RPMI7951 (cell line): ENCODE data around the gene ETS2. TPM values are rescaled to one million over a fixed set of nuclear protein-coding genes. Genes with fewer than 3 reads are reported as not detected.
A peak's percentile ranks its signal among the peaks of the same experiment; 100 is the strongest.

Experiments
- DNase-seq: peaks from one replicate; pipeline ENCODE4 v3.0.0-alpha.2; 2012; ENCODE audit warnings: low read depth
- total RNA-seq: library from RNA; depleted of rRNA; stranded (reverse); fragments of >200 nt; shearing (Covaris generic); gene quantifications from 2 replicates; pipeline ENCODE4 v1.2.3, GENCODE V29; 2014; rRNA removed

Gene ETS2
- 16.0 and 16.1 TPM in 2 replicates for total RNA-seq

DNA sequence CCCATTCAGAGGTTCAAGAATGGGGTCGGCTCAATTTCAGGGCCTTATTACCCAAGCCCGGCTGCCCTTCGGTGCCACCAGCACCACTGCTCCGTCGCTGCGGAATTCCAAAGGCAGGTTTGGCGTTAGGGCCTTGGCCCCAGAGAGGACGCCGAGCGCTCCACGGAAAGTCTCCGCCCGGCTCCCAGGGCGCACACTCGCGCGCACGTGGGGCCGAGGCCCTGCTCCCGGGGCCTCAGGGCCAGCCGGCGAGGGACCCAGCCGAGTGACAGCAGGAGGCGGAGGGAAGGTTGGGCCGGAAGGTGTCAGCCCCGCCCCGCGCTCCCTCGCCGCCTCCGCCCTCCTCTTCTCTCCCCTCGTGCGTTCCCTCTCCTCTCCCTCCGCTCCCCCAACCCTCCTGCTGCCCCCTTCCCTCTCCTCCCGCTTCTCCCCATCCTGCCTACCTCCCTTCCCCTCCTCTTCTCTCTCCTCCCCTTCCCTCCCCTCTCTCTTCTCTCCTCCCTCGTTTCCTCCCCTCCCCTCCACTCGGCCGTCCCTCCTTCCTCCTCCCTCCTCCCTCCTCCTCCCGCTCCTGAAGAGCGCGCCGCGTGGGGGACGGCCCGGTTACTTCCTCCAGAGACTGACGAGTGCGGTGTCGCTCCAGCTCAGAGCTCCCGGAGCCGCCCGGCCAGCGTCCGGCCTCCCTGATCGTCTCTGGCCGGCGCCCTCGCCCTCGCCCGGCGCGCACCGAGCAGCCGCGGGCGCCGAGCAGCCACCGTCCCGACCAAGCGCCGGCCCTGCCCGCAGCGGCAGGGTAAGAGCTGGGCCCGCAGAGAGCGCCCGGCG, at the start of gene ETS2:
ETS2 (plus strand) TSS at position 602 of the 825 bp plus-strand sequence. CDS start 4,106 bp downstream, outside the sequence.
- DNase-seq = peak; percentile 91

- DNase-seq = peak; percentile 86
These were observed 49.0 kb upstream of the ETS2 start for GRCh38 chr21:38756746-38757145.

DNA sequence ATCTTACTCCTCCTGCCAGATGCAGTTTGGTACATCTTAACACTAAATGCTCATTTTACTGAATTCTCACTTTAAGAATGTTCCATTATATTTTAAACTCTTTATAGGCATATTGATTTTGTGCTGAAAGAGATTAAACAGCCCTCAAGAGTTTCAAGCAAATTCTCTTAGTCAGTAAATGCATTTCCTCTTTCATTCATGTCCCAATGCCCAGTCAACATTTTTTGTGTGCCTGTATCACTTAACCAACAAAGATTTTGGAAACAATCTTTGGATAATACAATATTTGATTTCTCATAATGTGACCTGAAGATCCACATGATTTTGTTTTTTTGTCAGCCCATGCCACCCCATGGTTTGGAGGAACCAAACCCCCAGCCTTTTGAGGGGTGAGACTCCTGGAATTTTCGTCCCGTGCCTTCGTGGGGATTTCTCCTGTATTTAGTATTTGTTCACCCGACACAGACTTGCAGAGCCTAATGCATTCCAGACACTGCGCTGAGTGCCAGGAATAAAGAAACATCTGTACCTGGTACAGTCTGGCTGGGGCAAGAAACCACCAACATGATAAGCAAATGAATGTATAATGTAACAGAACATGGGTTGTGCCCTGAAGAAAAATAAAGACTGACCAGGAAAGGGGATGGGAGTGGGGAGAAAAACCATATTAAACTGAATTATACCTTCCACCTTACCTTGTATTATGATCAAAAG, 47.1 kb upstream of the ETS2 start:
- peak; percentile 63 for DNase-seq

GRCh38 chr21:38759413-38759812, 46.3 kb upstream of the ETS2 start:
- peak; percentile 47 for DNase-seq

DNA sequence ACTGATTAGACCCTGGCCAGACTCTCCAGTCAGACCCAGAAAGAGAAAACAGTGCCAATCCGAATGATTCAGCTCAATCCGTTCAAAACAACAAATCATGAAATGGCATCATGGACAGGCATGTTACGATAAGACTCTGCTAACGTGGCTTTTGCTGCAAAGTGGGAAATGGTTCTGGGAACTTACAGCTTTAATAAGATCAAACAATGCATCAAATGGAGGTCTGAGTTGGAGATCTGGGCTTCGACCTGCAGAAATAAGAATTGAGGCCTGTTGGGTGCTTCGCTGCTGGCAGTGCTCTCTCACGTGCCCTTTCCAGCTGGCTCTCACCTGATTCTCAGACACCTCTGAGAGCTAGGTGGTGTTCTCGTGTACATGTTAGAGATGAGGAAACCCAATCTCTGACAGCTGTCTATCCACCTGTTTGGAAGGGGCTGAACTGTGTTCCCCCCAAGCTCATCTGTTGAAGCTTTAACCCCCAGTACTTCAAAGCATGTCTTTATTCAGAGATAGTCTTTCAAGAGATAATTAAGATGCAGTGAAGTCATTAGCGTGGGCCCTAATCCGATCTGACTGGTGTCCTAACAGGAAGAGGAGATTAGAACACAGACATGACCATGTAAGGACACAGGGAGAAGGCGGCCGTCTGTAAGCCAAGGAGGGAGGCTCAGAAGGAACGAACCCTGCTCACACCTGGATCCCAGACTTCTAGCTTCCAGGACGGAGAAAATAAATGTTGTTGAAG, 45.5 kb upstream of the ETS2 start:
- peak; percentile 27 for DNase-seq

GRCh38 chr21:38760762-38761155, 45.0 kb upstream of the ETS2 start:
- no peak for DNase-seq

- DNase-seq = no peak
These were observed 44.2 kb upstream of the ETS2 start for GRCh38 chr21:38761531-38761930.

GRCh38 chr21:38765056-38765455, 40.7 kb upstream of the ETS2 start:
- DNase-seq = no peak

GRCh38 chr21:38766987-38767722, 38.6 kb upstream of the ETS2 start:
- peak; percentile 37 for DNase-seq

DNA sequence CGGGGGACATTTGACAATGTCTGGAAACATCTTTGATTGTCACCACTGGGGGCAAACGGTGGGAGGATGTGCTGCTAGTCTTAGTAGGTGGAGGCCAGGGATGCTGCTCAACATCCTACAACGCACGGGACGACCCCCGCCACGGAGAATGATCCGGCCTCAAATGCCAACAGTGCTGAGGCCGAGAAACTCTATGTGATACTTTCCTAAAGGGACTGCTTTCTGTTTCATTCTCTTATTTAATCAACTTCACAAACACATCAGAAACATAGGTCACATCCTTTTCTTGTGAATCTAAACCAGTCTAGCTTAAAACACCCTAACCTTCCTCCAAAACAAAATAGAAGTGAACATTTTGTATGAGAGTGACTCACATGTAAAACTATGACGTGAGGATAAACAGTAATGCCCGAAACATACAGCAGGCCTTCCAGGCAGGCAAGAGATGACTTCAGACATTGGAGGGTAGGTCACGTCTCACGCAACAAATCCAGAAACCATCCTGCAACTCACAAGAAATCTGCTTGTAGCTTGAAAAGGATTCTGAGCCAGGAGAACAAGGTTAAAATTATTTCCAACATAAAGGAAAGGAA, 37.2 kb upstream of the ETS2 start:
- DNase-seq = peak; percentile 72

GRCh38 chr21:38769191-38769780, 36.4 kb upstream of the ETS2 start:
- peak; percentile 77 for DNase-seq

GRCh38 chr21:38770660-38771059, 35.1 kb upstream of the ETS2 start:
- DNase-seq = no peak

DNA sequence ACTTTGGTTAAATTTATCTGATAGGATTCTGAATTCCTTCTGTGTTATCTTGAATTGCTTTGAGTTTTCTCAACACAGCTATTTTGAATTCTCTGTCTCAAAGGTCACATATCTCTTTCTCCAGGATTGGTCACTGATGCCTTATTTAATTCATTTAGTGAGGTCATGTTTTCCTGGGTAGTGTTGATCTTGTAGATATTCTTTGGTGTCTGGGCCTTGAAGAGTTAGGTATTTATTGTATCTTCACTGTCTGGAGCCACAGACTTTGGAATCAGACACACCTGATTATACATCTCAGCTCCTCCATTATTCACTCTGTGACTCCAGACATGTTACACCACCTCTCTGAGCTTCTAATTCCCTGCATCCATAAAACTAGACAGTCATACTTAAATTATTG, 34.2 kb upstream of the ETS2 start:
- DNase-seq = no peak

- DNase-seq = no peak
These were observed 33.1 kb upstream of the ETS2 start for GRCh38 chr21:38772646-38773045.

- peak; percentile 88 for DNase-seq
These were observed 32.3 kb upstream of the ETS2 start for GRCh38 chr21:38773099-38774061.

- no peak for DNase-seq
These were observed 31.6 kb upstream of the ETS2 start for GRCh38 chr21:38774152-38774551.

DNA sequence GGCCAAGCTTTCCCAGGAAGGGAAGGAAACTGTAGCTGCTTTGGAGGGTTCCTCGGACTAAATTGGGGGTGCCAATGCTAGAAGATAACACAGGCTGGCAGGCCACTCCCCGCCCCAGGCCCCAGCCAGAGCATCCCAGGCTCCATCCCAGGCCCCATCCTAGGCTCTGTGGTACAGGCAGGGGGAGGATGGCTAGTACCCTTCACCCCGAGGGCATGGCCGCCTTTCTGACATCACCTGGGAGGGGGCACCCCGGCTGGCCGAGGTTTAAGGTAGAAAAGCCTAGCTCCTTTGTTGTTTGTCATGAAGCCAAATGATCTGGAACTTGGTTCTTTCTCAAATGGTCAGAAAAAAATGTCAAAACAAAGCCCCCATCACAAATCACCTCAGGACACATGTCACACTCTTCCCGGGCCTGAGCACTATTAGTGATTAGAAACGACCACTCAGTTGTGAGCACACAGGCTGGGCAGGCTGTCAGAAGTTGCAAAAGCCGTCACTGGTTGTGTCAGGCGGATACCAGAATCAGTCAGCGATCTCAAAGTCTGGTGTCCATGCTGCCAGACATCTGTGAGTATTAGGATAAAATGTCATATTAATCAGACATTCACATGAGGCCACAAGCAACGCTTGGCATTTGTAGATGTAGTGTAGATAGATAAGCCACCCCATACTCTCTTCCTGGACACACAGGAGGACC, 31.0 kb upstream of the ETS2 start:
- no peak for DNase-seq

DNA sequence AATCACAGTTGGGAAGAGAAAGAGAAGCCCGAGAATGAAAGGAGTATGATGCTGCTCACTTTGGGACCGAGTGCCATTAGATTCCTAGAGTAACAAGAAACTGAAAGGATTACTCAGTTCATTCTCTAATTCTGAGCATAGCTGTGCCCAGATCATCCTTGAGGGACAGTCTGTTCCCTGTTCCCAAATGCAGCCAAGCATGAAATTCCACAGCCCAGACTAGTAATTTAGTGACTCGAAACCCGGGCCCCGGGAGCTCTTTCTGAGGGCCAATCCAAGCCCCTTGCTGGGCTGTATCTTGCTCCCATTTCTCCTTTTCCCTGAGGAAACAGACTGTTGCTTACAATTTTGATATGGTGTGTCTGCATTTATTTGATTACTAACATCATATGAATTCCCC, 30.0 kb upstream of the ETS2 start:
- DNase-seq = peak; percentile 52

GRCh38 chr21:38777015-38777414, 28.7 kb upstream of the ETS2 start:
- no peak for DNase-seq
